Retinal pigment epithelial cell (primary cell): ENCODE measurements around the gene PRDM5.
A peak's percentile ranks its signal among the peaks of the same experiment; 100 is the strongest.

Experiments used
- DNase-seq: peaks from one replicate; pipeline ENCODE4 v3.0.0-alpha.2; 2010; ENCODE audit warnings: low read depth
- H3K4me3 ChIP-seq: 2 replicates; pipeline ENCODE4 v1.5.1; 2011; ENCODE audit warnings: mild to moderate bottlenecking, low read length, control low read depth, moderate library complexity
- CTCF ChIP-seq: conservative IDR thresholded peaks from 2 replicates; pipeline ENCODE4 v1.5.1; 2011; ENCODE audit warnings: low read depth, low read length, control low read depth, inconsistent platforms

The PRDM5 gene

GRCh38 chr4:120844528-120844921, 78.0 kb downstream of the PRDM5 start:
- DNase-seq: no peak
- no peak overlapping the region for H3K4me3 ChIP-seq
- TF ChIP-seq CTCF: no peak

- no peak overlapping the region for H3K4me3 ChIP-seq
- TF ChIP-seq CTCF: peak; percentile 49
- DNase-seq: no peak
Measured at GRCh38 chr4:120843849-120844527, 78.5 kb downstream of the PRDM5 start.

- no peak for DNase-seq
Measured at GRCh38 chr4:120842031-120842430, 80.5 kb downstream of the PRDM5 start.

GRCh38 chr4:120841580-120841979, 80.9 kb downstream of the PRDM5 start:
- no peak for TF ChIP-seq CTCF
- no peak for DNase-seq
- no peak overlapping the region for H3K4me3 ChIP-seq

More at GRCh38 chr4:120842031-120842430, 80.5 kb downstream of the PRDM5 start:
- no peak overlapping the region for H3K4me3 ChIP-seq
- no peak for TF ChIP-seq CTCF

- no peak overlapping the region for H3K4me3 ChIP-seq
- DNase-seq: no peak
- TF ChIP-seq CTCF: no peak
Measured at GRCh38 chr4:120839974-120840751, 82.4 kb downstream of the PRDM5 start.

- H3K4me3 ChIP-seq: no peak overlapping the region
- TF ChIP-seq CTCF: no peak
- DNase-seq: no peak
Measured at GRCh38 chr4:120839334-120839973, 83.1 kb downstream of the PRDM5 start.

GRCh38 chr4:120838784-120839183, 83.7 kb downstream of the PRDM5 start:
- no peak overlapping the region for H3K4me3 ChIP-seq
- TF ChIP-seq CTCF: no peak
- DNase-seq: no peak
